ENCODE data around the gene AP3S1.

The AP3S1 gene

GRCh38 chr5:115838885-115839518 lies 2.7 kb upstream of the AP3S1 start:
- peak overlapping the region; percentile 34 for H3K4me3 ChIP-seq (ENCODE audit: low read depth, low read length)
- TF ChIP-seq CTCF (IDR thresholded peaks at IDR 0.05; ENCODE audit: borderline replicate concordance, insufficient read depth, low read depth, low read length), result 0 out of 2 replicates have a peak, but pooled peaks have one; percentile 15

GRCh38 chr5:115840873-115841272 lies 862 bp upstream of the AP3S1 start:
- H3K4me3 ChIP-seq (ENCODE audit: low read depth, low read length), result peak overlapping the region; percentile 98
- no peak for TF ChIP-seq CTCF (IDR thresholded peaks at IDR 0.05; ENCODE audit: borderline replicate concordance, insufficient read depth, low read depth, low read length)

GRCh38 chr5:115842089-115842935 lies 577 bp downstream of the AP3S1 start:
- peak overlapping the region; percentile 98 for H3K4me3 ChIP-seq (ENCODE audit: low read depth, low read length)
- TF ChIP-seq CTCF (IDR thresholded peaks at IDR 0.05; ENCODE audit: borderline replicate concordance, insufficient read depth, low read depth, low read length), result no peak

GRCh38 chr5:115842952-115843351 lies 1.2 kb downstream of the AP3S1 start:
- H3K4me3 ChIP-seq (ENCODE audit: low read depth, low read length), result peak overlapping the region; percentile 98
- no peak for TF ChIP-seq CTCF (IDR thresholded peaks at IDR 0.05; ENCODE audit: borderline replicate concordance, insufficient read depth, low read depth, low read length)

- peak overlapping the region; percentile 22 for H3K4me3 ChIP-seq (ENCODE audit: low read depth, low read length)
- TF ChIP-seq CTCF (IDR thresholded peaks at IDR 0.05; ENCODE audit: borderline replicate concordance, insufficient read depth, low read depth, low read length), result no peak
Measured at GRCh38 chr5:115843444-115844130, 1.9 kb downstream of the AP3S1 start.

GRCh38 chr5:115844321-115844817 lies 2.6 kb downstream of the AP3S1 start:
- H3K4me3 ChIP-seq (ENCODE audit: low read depth, low read length), result no peak overlapping the region
- TF ChIP-seq CTCF (IDR thresholded peaks at IDR 0.05; ENCODE audit: borderline replicate concordance, insufficient read depth, low read depth, low read length), result no peak
